IPS-NIHi7 (cell line): ENCODE data around the gene C11orf71.

Source experiments
- DNase-seq: peaks from one replicate; pipeline ENCODE4 v3.0.0; 2012; ENCODE audit warnings: mixed read lengths; ENCODE audit errors: extremely low spot score

C11orf71 gene

GRCh38 chr11:114399490-114400215 lies 658 bp downstream of the C11orf71 start:
- DNase-seq, result peak; percentile 62

DNA sequence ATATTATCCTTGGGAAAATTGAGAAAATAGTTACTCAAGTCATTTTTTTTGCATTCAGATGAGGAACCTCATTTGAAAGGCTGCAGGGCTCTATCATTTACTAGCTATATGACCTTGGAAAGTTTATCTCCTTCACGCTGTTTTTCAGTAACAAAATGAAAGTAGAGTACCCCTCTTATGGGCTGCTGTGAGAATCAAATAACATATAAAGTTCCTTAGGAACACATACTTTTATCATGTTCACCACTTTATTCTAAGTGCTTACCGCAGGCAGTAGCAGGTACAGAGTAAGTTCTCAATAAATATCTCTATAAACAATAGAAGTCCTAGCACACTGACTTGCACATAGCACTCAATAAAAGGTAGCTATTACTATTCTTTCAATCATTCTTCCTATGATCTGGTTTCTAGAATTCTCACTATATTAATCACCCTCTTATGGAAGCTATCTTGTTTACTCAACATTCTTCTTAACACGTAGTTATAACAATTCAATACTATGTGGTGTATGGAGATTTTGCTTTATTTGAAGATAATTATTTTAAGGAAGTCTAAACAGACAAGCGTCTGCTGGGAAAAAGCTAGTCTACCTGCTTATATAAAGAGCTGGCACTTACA lies 1.9 kb downstream of the C11orf71 start:
- no peak for DNase-seq

- DNase-seq, result no peak
Observed at GRCh38 chr11:114397349-114397982, 2.8 kb downstream of the C11orf71 start.

GRCh38 chr11:114396916-114397315 lies 3.4 kb downstream of the C11orf71 start:
- no peak for DNase-seq

DNA sequence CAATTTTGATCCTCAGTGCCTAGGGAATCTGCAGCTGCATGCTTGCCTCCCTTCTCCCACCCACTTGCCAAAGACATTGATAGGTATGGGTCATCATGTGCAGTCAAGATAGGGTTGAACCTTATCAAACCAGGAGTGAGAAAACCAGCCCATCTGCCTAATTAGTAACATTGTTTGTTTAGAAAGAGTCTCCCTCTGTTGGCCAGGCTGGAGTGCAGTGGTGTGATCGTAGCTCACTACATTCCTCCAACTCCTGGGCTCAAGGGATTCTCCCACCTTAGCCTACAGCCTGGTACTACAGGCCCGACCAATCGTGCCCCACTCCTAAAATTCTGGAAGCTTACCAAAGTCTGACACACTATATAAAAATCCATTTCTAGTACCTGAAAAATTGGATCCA lies 4.6 kb downstream of the C11orf71 start:
- DNase-seq, result peak; percentile 34

GRCh38 chr11:114392735-114393667 lies 7.3 kb downstream of the C11orf71 start:
- DNase-seq, result no peak

DNA sequence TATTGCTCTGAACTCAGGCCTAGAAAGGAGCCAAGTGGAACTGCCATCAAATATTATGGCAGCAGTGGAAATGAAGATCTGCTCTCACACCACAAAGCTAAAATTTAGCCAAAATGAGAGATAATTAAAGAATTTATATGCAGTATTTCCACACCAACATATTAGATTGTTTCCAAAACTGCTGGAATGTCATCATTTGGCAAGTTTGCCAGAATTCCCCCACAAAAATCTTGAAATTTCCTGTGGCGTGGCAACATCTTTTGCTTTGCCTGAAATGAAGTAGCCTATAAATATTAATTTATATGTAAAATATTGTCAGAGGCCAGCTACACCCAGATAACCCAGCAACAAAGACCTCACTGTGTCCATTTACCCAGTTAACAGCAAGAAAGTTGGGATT lies 13.8 kb downstream of the C11orf71 start:
- DNase-seq, result no peak

DNA sequence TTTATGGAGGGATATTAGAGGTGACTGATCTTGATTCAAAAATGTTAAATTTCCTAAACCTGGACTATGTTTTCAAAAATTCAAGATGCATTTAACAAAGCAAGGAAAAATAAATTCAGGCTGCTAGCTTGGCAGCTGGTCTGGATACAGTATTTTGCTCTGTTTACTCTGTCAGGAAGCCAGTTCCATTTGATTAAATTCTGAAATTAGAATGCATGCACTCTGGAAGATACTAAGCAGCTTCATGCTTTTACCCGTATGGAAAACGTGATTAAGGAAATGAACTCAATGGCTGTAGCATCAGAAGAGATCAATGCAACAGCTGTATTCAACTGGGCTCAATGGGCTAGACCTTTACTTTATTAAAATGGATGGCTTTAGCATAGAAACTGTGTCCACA lies 14.2 kb downstream of the C11orf71 start:
- DNase-seq, result no peak

DNA sequence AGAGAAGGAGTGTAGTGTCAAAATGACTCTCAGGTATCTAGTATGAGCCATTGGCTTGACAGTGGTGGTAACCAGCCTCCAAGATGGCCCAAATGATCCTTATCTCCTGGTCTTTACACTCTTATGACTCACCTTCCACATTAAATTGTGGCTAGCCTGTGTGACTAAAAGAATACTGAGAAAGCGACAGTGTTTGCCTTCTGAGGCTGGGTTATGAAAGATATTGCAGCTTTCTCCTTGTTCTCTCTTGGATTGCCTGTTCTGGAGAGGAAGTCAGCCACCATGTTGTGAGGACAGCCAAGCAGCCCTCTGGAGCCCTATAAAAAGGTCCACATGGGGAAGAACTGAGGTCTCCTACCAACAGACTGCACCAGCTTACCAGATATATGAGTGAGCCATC lies 15.8 kb downstream of the C11orf71 start:
- DNase-seq, result no peak

DNA sequence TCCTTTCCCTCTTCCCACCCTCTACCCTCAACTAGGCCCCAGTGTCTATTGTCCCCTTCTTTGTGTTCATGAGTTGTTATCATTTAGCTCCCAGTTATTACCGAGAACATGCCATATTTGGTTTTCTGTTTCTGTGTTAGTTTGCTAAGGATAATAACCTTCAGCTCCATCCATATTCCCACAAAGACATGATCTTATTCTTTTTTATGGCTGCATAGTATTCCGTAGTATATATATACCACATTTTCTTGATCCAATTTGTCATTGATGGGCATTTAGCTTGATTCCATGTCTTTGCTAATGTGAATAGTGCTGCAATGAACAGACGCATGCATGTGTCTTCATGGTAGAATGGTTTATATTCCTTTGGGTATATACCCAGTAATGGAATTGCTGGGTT lies 17.8 kb downstream of the C11orf71 start:
- no peak for DNase-seq

DNA sequence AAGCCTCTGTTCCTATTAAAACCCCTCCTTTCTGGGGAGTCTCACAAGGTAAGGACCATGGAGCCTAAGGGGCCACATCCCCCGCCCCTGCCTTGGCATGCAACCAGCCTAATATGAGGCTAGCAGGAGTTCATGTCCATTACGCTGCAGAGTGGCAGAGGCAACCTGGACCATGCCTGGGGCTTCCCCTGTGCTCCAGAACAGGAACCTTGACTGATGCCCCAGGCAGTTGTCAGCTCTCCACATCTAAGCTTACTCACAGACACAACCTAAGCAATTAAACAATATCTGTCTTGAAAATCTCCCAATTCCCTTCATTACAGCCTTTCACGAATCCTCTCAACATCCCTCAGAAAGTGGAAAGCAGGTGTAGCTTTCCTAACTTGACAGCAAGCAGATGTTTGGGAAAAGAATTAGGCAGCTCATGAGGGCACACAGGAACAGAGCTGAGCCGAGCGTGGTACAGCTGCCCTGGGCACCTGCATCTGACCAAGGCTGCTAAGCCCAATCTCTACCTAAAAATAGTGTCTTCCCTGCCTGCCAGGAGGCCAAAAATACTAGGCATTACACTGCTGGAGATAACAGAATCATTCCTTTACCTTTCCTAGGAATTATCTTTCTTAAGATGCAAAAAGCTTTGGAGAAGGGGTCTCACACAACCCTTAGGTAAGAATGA lies 20.8 kb downstream of the C11orf71 start:
- DNase-seq, result no peak

DNA sequence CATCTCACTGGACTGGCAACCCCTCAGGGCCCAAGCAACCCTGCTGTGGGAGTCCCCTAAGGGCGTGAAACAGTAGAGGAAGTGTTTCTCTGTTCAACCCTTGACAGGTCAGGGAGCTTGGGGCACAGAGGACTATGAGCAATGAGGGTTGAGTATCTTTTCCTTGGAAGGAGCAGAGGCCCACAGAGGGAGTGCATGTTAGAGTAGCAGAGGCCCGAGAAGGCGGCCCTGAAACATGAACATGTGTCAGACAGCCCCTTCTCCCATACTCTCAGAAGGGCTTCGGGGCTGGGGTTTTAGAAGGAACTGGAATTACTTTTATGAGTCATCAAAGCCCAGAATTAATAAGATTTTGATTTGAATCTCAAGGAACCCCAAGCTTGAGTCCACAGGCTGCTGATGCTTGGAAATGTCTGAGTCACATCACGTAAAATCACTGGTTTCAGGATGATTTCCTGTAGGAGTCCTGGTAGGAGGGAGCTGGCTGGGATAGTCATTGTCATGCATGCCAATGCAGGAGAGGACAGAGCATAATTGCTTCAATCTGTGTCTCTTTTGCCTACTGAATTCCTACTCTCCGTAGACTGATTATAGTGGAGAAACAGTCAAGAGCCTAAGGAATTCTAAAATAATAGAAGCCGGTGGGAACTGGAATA lies 22.6 kb downstream of the C11orf71 start:
- DNase-seq, result no peak

DNA sequence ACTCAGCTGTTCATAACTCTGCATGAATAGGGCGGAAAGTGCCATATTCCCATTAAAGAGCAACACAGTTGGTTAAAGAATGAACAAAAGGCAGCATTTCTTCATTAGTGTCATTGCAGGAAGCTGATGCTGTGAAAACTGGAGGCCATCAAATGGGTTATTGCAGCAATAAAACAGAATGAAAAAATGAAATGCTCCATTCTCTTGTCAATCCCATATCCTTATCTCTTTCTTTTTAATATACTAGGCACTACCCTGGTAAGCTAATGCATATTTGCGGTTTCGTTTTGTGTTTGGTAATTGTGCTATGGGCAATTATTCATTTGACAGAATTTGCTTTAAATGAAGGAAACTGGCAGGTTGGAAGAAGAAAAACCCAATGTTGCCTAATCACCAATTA lies 25.3 kb downstream of the C11orf71 start:
- no peak for DNase-seq

- DNase-seq, result no peak
Observed at GRCh38 chr11:114368918-114369680, 31.2 kb downstream of the C11orf71 start.

- DNase-seq, result no peak
Observed at GRCh38 chr11:114367244-114367957, 32.9 kb downstream of the C11orf71 start.

DNA sequence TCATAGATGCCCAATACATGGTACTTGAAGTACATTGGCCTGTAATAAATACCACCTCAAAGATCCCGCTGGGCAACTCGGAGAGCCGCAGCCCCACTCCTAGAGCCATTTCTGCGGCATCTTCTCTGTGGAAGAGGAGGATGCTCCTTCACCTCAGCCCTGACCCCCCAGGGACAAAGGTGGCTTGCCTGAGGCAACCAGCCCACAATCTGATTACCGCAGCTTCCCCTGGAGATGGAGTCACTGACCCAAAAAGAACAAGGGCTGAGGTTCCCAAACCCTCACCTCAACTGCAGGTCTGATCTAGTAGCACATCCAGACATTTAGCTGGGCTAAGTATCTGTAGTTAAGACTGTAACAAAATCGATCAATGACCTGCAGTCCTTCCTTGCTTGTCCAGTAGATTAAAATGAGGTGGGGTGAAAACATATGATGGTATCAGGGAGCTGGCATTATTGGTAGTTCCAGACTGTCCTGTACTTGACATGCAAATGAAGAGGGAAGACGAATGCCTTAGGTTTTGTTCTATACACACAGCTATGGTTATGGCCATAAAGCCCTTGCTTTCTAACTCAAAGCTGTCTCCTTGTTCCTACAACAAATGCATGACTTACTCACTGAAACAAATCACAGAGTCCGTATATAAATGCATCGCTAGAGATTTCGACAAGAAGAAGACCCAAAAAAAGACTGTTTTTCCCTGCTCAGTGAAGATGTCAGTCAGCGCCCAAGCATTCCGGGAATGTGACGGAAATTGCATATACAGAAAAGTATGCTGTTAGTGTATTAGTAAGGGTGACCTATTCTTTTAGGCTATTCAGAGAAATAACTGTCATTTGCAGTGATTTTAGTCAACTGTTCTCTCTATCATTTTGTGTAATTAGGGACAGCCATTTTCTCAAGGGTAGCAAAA lies 33.7 kb downstream of the C11orf71 start:
- no peak for DNase-seq

DNA sequence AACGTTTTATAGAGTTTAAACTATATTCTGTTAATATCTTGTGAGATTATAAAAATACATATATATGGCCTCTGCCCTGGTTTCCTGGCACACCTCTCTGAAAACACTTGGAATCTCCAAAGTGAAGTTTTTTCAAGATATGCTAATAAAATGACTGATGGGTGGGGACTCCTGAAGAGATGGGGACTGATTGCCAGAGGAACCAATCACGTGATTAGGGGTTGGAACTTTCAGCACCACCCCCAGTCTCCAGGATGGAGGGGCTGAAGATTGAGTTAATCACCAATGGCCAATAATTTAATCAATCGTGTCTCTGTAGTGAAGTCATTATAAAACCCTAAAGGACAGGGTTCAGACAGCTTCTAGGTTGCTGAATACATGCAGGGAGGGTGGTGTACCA lies 37.4 kb downstream of the C11orf71 start:
- DNase-seq, result no peak

DNA sequence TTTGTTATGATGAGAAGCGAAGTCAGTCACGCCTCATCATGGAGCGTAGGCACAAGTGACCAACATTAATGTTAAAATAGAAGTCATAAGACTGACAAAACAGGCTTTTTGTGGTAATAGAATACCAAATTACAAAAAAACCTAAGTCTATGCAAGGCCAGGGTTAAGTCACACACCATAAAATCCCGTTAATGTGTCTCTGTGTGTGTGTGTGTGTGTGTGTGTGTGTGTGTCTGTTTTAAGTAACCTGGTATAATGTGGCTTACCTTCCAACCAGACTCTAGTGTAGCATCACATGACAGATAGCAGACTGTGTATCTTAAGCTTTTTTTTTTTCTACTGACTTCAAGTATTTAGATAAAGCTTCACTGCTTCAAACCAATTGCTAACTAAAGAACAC lies 38.0 kb downstream of the C11orf71 start:
- DNase-seq, result no peak
